Stimulated activated CD4-positive, alpha-beta T cell treated with anti-CD3 and anti-CD28 coated beads, TNF-alpha, amount 100 ng/mL, for 4 hours (primary cell): ENCODE measurements around the gene RNF2.

ENCODE experiments used
- DNase-seq, 3 experiments: peaks; one replicate each; pipeline ENCODE4 v3.0.0-alpha.2; 2020; ENCODE audit warnings: low read depth in 3 of 3

The RNF2 gene

DNA sequence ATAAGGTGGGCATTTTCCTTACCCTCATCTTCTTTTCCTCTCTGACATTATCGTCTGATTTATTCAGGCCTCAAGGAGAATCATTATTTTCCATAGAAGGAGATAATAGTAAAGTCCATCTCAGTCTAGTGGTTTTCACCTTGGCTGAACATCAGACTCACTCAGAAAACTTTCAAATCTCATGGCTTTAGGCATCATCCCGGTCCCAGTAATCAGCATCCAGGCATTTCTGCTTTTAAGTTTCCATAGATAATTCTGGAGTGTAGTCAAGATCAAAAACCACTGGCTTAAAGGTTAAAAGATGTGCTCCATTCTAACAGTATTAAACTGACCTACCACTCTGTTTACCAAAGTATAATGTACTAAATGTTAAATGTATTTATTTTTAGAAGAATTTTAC lies 49.4 kb downstream of the RNF2 start:
- DNase-seq, result no peak

DNA sequence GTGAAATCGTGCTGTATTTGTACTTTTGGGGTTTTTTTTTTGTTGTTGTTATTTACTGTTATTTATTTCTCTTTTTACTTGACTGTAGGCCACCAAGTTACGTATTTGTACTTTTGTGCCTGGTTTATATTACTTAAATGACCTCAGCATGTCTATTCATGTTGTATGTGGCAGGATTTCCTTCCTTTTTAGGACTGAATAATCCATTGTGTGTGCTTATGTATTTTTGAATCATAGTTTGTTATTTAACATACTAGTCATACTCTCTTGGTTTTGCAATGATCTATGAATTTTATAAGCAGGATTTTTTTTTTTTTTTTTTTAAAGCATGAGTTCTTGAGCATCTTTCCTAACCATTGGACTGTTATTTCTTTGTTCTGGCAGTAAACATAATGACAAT lies 51.2 kb downstream of the RNF2 start:
- no peak for DNase-seq

DNA sequence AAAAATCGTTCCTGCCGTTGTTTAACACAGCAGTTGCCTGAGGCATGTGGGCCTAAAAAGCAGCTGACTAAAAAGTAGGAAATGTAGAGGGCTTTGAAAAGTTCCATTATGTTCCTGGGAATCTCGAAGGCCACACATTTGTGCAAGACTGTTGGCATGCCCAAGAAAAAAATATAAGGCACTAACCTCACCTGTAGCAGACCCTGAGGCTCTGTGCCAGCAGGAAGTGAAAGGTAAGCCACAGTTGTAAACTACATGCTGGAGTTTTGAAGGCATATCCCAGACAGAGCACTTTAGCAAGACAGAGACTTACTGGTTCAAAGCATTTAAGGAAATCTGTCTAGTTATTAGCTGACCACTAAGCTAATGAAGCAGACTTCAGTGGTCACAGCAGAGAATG lies 58.7 kb downstream of the RNF2 start:
- DNase-seq, result no peak

DNA sequence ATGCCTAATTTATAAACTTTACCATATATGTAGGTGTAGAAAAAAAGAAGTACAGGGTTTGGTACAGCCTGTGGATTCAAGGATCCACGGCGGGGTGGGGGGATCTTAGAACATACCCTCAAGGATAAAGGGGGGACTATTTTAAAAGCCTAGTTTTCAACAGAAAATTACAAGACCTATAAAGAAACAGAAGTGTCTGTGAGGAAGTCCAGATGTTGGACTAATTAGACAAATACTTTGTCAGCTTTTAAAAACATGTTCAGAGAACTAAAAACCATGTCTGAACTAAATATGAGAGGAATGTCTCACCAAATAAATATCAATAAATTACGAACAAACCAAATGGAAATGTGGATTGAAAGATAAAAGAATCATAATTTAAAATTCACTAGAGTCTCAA lies 59.8 kb downstream of the RNF2 start:
- no peak for DNase-seq

DNA sequence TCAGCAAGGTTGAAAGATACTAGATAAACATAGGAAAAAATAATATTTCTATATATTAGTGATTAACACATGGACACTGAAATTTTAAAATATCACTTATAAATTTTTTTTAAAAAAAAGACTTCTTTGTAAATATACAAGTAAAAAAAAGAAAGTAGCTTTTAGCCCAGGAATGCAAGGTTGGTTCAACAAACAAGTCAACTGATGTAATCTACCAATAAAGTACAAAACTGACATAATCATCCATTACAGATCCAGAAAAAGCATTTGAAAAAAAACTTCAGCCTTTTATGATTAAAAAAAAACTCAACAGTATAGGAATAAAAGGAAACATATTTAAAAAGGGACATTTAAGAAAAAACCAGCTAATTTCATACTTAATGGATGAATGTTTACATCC lies 63.0 kb downstream of the RNF2 start:
- DNase-seq, result no peak

DNA sequence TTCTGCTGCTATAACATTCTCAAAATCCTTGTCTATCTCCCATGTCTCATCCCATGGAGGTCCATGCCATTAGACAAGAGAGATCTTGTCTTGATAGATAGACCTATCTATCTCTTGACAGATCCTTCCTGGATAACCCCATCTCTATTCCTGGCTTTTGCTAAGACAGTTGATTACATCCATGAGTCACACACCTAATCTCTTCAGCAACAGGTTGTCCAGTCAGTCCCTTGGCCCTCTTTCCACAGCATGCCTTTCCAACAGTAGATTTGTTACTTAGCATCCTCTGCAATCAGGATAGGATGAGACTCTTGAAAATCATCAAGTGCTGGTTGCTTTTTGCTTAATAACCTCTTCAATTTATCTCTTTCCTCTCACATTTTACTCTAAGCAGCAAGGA lies 64.8 kb downstream of the RNF2 start:
- no peak for DNase-seq

DNA sequence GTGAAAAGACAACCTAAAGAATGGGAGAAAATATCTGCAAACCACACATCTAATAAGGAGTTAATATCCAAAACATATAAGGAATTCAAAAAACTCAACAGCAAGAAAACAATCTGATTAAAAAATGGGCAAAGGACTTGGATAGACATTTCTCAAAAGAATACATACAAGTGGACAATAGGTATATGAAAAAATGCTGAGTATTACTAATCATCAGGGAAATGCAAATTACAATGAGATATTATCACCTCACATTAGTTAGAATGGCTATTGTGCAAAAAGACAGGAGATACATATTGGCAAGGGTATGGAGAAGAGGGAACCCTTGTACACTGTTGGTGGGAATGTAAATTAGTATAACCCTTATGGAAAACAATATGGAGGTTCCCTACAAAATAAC lies 66.5 kb downstream of the RNF2 start:
- no peak for DNase-seq

DNA sequence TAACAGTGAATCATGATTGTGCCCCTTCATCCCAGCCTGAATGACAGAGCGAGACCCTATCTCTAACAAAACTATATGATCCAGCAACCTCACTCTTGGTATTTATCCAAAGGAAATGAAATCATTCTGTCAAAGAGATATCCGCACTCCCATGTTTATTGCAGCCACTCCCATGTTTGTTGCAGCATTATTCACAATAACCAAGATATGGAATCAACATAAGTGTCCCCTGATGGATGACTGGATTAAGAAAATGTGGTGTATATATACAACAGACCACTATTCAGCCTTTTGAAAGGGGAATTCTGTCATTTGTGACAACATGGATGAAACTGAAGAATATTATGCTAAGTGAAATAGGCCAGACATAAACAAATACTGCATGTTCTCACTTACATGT lies 67.0 kb downstream of the RNF2 start:
- DNase-seq, result no peak

DNA sequence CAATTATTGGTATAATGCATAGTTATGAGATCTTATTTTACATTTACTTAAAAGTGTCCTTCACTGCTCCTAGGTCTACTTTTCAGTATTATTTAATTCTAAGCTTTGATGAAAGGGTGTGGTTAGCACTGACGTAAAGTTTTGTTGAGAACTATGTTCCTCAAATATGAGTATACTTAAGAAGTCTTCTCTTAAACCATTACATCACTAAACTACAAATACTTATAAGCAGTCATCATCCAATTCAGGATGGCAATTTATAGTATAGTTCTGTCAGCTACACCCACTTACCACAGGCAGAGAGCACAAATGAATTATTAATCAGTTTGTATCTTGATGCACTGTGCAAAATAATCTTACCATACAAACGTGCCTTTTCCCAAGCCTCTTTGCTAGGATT lies 84.3 kb downstream of the RNF2 start:
- no peak for DNase-seq

DNA sequence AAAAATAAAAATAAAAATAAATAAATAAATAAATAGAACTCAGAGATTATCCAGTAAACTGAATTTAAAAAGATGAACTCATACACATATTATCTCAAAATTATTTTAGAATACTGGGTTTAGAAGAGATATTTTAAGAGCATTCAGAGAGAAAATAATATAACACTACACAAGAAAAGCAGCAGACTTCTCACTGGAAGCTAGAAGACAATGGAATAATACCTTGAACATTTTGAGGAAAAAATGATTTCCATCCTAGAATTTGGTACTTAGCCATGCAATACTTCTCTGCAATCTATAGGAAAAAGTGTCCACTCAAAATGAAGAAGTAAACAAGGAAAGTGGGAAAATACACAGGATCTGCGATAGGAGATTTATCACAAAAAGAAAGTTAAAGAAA lies 87.2 kb downstream of the RNF2 start:
- no peak for DNase-seq

DNA sequence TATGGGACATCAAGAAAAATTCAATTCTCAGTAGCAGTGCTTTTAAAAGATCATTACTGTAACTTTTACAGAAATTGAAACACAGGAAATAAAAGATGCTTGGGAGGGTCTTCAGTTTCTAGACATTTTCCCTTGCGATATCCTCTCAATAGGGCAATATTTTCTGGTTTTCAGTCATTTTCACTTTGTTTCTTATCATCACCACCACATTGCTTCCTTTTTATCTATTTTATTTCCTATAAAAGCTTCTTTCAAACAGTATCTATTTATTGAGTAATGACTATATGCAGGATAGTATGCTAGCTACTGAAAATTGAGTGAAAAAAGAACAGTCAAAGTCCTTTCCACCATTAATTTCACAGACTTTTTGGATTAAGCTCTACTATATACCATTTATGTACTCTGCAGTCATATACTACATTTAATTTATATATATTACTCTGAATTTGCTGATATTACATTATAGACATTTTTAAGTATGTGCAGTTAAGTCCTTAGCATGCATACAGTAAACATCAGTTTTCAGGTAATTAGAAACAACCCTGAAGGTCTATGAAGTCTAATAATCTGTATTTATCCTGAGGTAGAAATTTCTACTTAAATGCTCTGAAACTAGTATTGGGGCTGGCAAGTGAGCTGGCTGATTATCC lies 92.7 kb downstream of the RNF2 start:
- no peak for DNase-seq

DNA sequence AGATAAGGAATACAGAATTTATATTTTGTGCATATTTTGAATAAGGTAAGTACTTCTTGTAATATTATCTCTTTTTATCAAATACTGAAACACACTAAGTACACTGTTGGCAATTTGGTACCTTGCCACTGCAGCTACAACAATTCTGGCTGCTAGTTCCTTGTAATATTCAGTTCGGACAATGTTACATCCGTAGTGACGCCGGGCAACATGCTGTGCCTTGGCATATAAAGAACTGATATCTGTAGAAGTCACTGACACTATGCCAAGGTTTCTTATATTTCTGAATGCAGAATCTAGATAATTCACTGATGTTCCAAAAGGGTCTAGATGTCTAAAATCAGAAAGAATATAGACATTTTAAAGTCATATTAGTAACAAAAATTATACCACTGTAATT lies 93.9 kb downstream of the RNF2 start:
- no peak for DNase-seq

DNA sequence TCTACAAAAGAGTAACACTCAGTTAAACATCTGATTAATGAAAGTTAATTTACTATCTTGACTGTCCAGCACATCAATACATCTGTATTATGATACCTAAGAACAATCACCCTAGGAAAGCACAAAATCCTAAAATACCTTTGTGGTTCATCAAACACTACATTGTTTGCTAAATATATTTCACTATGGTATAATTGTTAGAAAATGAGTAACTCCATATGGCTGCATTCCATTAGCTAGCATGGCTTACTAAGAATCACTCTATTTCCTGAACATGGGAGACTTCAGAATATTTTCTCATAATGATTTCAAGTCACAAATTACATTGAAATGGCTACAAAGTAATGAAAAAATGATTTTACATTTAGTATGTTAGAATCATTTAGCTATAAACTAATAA lies 98.9 kb downstream of the RNF2 start:
- no peak for DNase-seq

DNA sequence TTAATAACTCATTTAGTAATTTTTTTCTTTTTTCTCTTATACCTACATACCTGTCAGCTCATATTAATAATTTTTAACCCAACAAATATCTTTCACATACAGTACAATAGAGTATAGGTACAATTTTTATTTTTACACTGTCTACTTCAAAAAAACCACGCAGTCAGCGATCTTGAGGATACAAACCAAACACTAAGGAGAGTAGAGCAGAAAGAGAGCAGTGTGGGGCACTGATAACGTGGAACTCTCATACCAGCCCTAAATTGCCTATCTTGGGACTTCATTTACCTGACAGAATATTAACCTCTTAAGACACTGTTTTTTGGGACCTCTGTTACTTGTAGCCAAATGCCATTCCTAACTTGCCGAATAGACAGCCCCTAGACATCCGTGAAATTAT lies 105.9 kb downstream of the RNF2 start:
- no peak for DNase-seq
